GM23338 (cell line): ENCODE results near the gene RANBP1.

Experiments used
- CTCF ChIP-seq, 2 experiments: fragments of 200-600 bp in 1 of 2; sonication (generic) in 1 of 2; conservative IDR thresholded peaks; 2 replicates each; pipeline versions ENCODE4 v1.5.1 to v1.6.1; 2016 to 2017; ENCODE audit warnings: antibody characterized with exemption in 2 of 2, low read depth in 2 of 2, mild to moderate bottlenecking in 2 of 2, moderate library complexity in 1 of 2
- EZH2 ChIP-seq: fragments of 200-600 bp; sonication (generic); IDR thresholded peaks from one replicate; pipeline ENCODE4 v1.8.0; 2017; ENCODE audit warnings: antibody characterized with exemption, mild to moderate bottlenecking, low read depth; ENCODE audit not compliant: unreplicated experiment
- EZH2phosphoT487 ChIP-seq: fragments of 200-600 bp; sonication (generic); IDR thresholded peaks from one replicate; pipeline ENCODE4 v1.8.1; 2018; ENCODE audit warnings: antibody characterized with exemption; ENCODE audit not compliant: unreplicated experiment
- REST ChIP-seq: IDR thresholded peaks from one replicate; pipeline ENCODE4 v1.6.1; 2018; ENCODE audit warnings: antibody characterized with exemption; ENCODE audit not compliant: unreplicated experiment
- ZNF331 ChIP-seq: fragments of 250-450 bp; sonication (Bioruptor Pico); IDR thresholded peaks from 2 replicates; pipeline ENCODE4 v1.5.0; 2020; ENCODE audit warnings: low read depth, mild to moderate bottlenecking, moderate library complexity

- TF ChIP-seq EZH2phosphoT487: no peak
- TF ChIP-seq CTCF (conservative IDR thresholded peaks at IDR 0.05; ENCODE audit: low read depth in 2 of 2): no peak
- no peak for TF ChIP-seq EZH2
- TF ChIP-seq ZNF331 (CRISPR knock-in tag): no peak
- TF ChIP-seq REST: no peak
Measured at GRCh38 chr22:20138417-20138738, 22.5 kb downstream of the RANBP1 start.
